ENCODE measurements around the gene SPP1.
"Not testable (repeated sequence)": the region's sequence is repeated elsewhere in the genome, so short reads cannot be mapped to it uniquely, and the experiment has no call there.

SPP1 gene

DNA sequence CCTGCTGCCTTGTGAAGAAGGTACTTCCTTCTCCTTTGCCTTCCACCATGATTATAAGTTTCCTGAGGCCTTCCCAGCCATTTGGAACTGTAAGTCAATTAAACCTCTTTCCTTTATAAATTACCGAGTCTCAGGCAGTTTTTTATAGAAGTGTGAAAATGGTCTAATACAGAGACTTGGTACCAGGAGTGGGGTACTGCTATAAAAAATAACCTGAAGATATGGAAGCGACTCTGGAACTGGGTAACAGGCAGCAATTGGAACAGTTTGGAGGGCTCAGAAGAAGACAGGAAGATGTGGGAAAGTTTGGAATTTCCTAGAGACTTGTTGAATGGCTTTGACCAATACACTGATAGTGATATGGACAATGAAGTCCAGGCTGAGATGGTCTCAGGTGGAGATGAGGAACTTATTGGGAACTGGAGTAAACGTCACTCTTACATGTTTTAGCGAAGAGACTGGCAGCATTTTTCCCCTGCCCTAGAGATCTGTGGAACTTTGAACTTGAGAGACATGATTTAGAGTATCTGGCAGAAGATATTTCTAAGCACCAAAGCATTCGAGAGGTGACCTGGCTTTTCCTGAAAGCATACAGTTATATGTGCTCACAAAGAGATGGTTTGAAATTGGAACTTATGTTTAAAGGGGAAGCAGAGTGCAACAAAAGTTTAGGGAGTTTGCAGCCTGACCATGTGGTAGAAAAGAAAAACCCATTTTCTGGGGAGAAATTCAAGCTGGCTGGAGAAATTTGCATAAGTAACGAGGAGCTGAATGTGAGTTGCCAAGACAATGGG lies 50.6 kb downstream of the SPP1 start:
- not testable (repeated sequence) for DNase-seq (ENCODE audit: low read depth in 3 of 3)

DNA sequence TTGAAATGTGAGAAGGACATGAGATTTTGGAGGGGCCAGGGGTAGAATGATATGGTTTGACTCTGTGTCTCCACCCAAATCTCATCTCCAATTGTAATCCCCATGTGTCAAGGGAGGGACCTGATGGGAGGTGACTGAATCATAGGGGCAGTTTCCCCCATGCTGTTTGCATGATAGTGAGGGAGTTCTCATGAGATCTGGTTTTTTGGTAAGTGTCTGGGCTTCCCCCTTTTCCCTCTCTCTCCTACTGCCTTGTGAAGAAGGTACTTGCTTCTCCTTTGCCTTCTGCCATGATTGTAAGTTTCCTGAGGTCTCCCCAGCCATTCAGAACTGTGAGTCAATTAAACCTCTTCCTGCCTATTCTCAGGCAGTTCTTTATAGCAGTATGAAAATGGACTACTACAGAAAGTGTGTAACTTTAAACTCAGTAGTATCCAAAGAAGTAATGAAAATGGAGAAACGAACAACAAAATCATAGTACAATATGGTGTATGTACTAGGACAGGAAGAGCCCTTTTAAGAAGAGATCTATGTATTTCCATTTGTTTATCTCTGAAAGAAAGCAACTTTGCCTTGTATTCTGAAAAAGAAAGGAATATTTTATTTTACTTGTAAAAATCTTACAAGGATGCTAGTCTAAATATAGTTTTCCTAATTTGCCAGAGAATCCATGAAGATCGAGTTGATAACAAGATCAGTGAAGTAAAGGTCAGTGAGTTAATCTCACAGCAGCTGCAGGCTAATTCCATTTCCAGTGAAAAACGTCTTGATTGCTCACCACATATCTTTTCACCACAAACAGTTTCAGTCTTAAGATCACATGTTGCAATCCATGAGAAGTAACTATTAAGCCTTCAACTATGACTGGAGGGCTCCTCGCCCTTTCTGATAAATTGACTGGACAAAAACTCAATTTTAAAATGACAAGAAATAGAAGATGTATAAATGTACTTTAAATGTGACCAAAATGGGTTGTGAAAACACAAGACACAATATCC lies 52.4 kb downstream of the SPP1 start:
- no peak for DNase-seq (ENCODE audit: low read depth in 3 of 3)

DNA sequence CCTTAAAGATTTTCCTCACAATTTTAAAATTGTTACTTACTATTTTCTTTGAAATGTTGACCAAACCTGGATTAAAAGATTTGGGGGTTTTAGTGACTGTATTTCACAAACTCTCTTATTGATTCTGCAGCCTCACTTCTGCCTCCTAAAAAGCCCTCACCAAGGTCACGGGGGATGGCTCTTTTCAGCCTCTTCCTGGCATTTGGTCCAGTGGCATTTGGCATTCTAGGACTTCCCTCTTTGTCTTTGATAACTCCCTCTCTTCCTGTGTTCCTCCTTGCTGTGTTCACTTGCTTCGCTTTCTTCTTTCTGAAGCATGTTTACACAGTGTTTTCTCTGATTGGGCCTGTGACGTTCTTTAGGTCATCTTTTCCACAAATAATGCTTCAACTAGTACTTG lies 53.4 kb downstream of the SPP1 start:
- no peak for DNase-seq (ENCODE audit: low read depth in 3 of 3)

DNA sequence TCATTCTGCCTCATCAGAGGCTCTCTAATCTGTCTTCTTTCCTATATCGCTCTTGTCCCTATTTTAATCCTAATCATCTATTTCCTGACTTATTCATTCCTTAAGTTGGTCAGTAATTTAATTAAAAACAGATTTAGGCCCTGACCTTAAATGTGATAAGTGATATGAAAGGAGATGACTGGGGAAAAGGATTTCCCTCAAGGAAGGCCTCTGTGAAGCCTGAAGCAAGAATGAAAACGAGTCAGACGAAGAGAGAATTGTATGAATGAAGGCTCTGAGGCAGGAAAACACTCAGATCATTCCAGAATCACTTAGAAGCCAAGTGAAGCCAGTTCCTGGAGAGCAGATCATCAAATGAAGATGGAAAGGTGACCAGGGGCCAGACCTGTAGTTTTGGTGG lies 54.0 kb downstream of the SPP1 start:
- DNase-seq (ENCODE audit: low read depth in 3 of 3), result no peak

DNA sequence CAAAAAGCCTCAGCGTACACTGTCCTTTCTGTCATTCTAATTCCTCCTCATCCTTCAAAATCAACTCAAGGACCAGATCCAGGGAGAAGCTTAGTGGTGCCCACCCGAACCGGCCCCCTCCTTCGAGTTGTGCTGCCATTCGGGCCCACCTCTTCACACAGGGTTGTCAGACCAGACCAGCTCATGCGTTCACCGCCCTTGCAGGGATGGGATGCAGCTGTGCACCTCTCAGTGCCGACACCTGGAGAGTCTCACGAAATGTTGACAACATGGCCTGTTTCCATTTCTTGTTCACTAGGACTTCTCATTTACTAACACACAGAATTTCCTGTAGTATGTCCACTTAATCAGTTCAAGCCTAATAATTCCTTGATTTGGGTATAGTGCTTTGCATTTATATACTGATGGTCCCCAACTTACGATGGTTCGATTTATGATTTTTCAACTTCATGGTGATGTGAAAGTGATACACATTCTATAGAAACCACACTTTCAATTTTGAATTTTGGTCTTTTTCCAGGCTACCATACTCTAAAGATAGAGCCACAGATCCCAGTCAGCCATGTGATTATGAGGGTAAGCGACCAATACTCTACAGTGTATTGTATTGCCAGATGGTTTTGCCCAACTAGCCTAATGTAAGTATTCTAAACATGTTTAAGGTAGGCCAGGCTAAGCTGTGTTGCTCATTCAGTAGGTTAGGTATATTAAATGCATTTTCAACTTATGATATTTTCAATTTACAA lies 55.2 kb downstream of the SPP1 start:
- no peak for DNase-seq (ENCODE audit: low read depth in 3 of 3)
